Type B pancreatic cell (in vitro differentiated cells): Measurements from ENCODE around the gene ZMAT5. TPM values are rescaled to one million over a fixed set of nuclear protein-coding genes. Genes with fewer than 3 reads are reported as not detected.
A peak's percentile ranks its signal among the peaks of the same experiment; 100 is the strongest.

Source experiments
- DNase-seq: peaks from one replicate; pipeline ENCODE4 v3.0.0; 2021; ENCODE audit warnings: mixed read lengths; ENCODE audit not compliant: unreplicated experiment; ENCODE audit errors: extremely low spot score
- H3K27ac Mint-ChIP-seq: 2 replicates; pipeline ENCODE4 v1.8.0; 2021; ENCODE audit warnings: mild to moderate bottlenecking, mixed read lengths
- H3K27me3 Mint-ChIP-seq: 2 replicates; pipeline ENCODE4 v1.8.0; 2021; ENCODE audit warnings: mixed read lengths
- H3K36me3 Mint-ChIP-seq: 2 replicates; pipeline ENCODE4 v1.8.0; 2021; ENCODE audit warnings: mixed read lengths
- H3K4me1 Mint-ChIP-seq: one replicate; pipeline ENCODE4 v1.8.0; 2021; ENCODE audit warnings: mixed read lengths; ENCODE audit not compliant: unreplicated experiment
- H3K4me3 Mint-ChIP-seq: 2 replicates; pipeline ENCODE4 v1.8.0; 2021; ENCODE audit warnings: mild to moderate bottlenecking, mixed read lengths
- H3K9me3 Mint-ChIP-seq: 2 replicates; pipeline ENCODE4 v1.8.0; 2021; ENCODE audit warnings: mixed read lengths
- total RNA-seq: library from RNA; stranded (reverse); gene quantifications from 2 replicates; pipeline ENCODE4 v1.2.1, GENCODE V29; 2021; ENCODE audit warnings: low replicate concordance
- TF ChIP-seq, protein P1 (sequence below): fragments of 200-600 bp; sonication (generic); conservative IDR thresholded peaks from 2 replicates; pipeline ENCODE4 v1.5.0; 2021; ENCODE audit warnings: antibody characterized with exemption, mild to moderate bottlenecking

The ZMAT5 gene
- total RNA-seq, 1 donor from 2014 or later: 19.2 TPM

- Mint-ChIP-seq H3K27ac (no peak overlapping the region), H3K9me3 (no peaks in the 10 kb centered on the region), H3K4me3 (no peak overlapping the region), H3K27me3 (no peaks in the 10 kb centered on the region), H3K36me3 (peaks cover 20% of the 10 kb centered on the region), H3K4me1 (peaks cover 13% of the 10 kb centered on the region)
- no peak for DNase-seq
- TF ChIP-seq, protein P1, sequence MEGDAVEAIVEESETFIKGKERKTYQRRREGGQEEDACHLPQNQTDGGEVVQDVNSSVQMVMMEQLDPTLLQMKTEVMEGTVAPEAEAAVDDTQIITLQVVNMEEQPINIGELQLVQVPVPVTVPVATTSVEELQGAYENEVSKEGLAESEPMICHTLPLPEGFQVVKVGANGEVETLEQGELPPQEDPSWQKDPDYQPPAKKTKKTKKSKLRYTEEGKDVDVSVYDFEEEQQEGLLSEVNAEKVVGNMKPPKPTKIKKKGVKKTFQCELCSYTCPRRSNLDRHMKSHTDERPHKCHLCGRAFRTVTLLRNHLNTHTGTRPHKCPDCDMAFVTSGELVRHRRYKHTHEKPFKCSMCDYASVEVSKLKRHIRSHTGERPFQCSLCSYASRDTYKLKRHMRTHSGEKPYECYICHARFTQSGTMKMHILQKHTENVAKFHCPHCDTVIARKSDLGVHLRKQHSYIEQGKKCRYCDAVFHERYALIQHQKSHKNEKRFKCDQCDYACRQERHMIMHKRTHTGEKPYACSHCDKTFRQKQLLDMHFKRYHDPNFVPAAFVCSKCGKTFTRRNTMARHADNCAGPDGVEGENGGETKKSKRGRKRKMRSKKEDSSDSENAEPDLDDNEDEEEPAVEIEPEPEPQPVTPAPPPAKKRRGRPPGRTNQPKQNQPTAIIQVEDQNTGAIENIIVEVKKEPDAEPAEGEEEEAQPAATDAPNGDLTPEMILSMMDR: no peak
Measured at GRCh38 chr22:29797351-29797750, 30.5 kb upstream of the ZMAT5 start.

DNA sequence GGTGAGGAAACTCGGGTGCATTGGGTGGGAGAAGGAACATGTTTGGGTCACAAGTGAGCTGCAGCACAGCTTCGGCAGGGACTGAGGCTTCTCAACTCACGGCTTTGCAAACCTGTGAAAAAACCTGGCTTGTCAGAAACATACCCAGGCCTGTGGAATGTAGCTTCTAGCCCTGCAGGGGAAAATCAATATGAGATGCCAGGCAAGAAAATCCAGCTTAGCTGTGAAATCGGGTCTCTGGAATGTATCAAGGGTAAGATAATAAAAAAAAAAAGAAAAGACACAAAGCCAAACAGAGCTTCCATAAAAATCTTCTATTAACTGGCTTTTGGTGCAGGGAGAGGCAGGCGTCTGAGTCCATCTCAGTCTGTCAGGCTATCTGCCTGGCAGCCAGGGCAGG lies 28.9 kb upstream of the ZMAT5 start:
- Mint-ChIP-seq H3K36me3 (peaks cover 14% of the 10 kb centered on the region), H3K27me3 (no peaks in the 10 kb centered on the region), H3K9me3 (no peaks in the 10 kb centered on the region), H3K27ac (peak overlapping the region; percentile 93), H3K4me1 (peaks cover 7% of the 10 kb centered on the region), H3K4me3 (peak overlapping the region; percentile 74)
- TF ChIP-seq, protein P1: no peak
- DNase-seq: no peak

- DNase-seq: no peak
- Mint-ChIP-seq H3K9me3 (no peaks in the 10 kb centered on the region), H3K27me3 (no peaks in the 10 kb centered on the region), H3K36me3 (peaks cover 13% of the 10 kb centered on the region), H3K27ac (no peak overlapping the region), H3K4me3 (no peak overlapping the region), H3K4me1 (peaks cover 4% of the 10 kb centered on the region)
- TF ChIP-seq, protein P1: no peak
Measured at GRCh38 chr22:29793396-29793795, 26.6 kb upstream of the ZMAT5 start.

GRCh38 chr22:29790061-29790460 lies 23.3 kb upstream of the ZMAT5 start:
- peaks cover 18% of the 10 kb centered on the region for H3K4me1 Mint-ChIP-seq
- H3K36me3 Mint-ChIP-seq: peaks cover 15% of the 10 kb centered on the region
- no peaks in the 10 kb centered on the region for H3K9me3 Mint-ChIP-seq
- H3K4me3 Mint-ChIP-seq: no peak overlapping the region
- no peak for DNase-seq
- no peak overlapping the region for H3K27ac Mint-ChIP-seq
- TF ChIP-seq, protein P1: no peak
- H3K27me3 Mint-ChIP-seq: no peaks in the 10 kb centered on the region

- Mint-ChIP-seq H3K9me3 (no peaks in the 10 kb centered on the region), H3K27me3 (no peaks in the 10 kb centered on the region), H3K4me1 (peaks cover 18% of the 10 kb centered on the region), H3K36me3 (peaks cover 15% of the 10 kb centered on the region), H3K27ac (no peak overlapping the region), H3K4me3 (no peak overlapping the region)
- no peak for DNase-seq
- TF ChIP-seq, protein P1: no peak
Measured at GRCh38 chr22:29788339-29789279, 21.8 kb upstream of the ZMAT5 start.
